ENCODE data around the gene UIMC1.
"Not testable (repeated sequence)": the region's sequence is repeated elsewhere in the genome, so short reads cannot be mapped to it uniquely, and the experiment has no call there.

Gene UIMC1

DNA sequence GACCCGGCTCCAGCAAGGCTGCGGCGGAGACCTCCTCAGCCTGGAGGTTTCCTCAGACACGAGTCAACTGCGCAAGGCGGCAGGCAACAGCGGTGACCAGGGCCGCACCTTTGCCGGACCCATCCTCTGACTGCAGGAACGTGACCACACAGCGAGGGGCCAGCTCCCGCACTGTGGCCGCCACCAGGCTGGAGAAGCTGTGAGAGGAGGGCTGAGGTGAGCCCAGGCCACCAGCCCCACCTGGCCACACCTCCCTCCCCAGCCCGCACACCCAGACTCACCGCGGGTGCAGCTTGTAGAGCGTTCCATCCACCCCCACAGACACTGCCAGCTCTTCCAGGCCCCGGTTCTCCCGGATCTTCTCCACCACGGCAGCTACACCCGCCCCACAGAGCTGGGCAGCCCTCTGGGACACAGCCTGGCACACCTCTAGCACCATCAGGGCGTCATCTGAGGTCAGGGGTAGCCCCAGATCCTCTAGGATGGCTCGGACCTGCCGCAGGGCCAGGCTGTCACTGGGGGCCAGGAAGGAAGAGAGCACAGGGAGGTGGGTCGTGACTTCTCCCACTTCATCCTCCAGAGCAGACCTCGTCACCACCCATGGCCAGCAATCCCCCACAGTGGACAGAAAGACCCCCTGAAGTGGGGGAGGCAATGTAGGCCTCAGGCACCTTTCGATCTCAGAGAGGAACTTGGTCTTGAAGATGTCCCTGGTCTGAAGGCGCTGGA, 125.4 kb downstream of the UIMC1 start:
- no peak for DNase-seq

DNA sequence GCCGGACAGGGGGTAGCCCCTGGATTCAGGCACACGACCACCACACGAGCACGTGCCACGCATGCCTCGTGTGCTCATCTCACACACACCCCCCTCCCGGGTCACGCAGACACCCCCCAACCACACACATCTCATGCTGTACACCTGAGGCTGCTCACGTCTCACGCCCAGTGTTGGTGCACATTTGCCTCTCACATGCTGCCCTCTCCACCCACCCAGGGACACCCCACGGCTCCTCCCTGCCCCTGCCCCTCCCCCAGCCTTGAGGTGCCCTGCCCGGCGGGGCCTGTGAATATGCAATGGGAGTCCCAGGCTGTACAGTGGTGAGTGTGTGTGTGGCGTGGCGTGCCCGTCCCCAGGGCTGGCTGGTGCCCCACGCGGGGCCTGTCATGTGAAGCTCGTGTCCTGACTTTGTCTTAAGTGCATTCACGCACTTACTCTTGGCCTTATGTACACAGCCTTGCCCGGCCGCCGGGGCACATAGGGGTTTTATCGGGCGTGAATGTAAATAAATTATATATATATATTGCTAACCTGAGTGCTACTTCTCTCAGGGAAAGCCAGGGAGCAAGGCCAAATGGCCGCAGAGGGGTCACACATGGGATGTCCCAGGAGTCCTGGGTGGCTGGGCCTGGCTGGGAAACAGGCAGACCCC, 126.1 kb downstream of the UIMC1 start:
- DNase-seq = no peak

DNA sequence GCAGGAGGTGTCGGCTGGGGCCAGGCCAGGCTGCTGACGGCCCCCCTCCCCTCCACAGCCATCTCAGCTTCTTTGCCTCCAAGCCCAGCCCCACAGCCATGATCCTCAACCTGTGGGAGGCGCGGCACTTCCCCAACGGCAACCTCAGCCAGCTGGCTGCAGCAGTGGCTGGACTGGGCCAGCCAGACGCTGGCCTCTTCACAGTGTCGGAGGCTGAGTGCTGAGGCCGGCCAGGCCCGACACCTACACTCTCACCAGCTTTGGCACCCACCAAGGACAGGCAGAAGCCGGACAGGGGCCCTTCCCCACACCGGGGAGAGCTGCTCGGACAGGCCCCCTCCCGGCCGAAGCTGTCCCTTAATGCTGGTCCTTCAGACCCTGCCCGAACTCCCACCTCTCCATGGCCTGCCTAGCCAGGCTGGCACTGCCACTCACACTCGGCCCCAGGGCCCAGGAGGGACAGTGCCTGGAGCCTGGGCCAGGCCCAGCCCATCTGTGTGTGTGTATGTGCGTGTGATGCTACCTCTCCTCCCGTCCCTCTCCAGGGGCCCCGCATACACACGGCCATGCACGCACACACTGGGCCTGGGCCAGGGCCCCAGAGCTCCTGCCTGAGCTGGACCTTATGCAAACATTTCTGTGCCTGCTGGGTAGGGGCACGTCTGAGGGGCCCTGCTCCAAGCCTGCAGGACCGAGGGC, 126.8 kb downstream of the UIMC1 start:
- no peak for DNase-seq

DNA sequence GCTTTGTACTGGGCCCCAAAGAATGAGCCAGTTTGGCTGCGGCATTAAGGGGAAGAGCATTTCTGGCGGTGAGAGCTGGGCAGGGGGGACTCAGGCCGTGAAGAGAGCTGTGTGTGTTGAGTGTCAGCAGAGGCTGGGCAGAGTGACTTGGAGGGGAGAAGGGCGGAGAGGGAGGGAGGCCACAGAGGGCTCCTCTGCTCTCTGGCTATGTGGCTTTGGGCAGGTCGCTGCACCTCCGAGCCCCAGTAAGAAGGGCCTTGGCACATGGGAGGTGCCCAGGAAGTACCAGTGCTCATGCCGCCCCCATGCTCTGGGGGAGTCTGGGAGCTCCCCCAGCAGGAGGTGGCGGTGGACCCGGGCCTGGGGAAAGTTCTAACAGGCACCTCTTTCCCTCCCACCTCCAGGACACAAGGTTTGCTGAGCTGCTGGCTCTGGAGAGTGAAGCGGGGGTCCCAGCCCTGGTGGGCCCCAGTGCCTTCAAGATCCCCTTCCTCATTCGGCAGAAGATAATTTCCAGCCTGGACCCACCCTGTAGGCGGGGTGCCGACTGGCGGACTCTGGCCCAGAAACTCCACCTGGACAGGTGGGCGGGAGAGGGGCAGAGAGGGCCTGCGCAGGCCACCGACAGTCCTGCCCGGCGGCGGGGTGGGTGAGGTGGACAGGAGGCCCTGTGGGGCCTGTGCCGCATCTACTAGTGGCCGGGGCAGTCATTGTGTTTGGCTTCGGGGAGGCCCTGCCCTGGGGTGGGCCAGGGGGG, 127.5 kb downstream of the UIMC1 start:
- DNase-seq = no peak

DNA sequence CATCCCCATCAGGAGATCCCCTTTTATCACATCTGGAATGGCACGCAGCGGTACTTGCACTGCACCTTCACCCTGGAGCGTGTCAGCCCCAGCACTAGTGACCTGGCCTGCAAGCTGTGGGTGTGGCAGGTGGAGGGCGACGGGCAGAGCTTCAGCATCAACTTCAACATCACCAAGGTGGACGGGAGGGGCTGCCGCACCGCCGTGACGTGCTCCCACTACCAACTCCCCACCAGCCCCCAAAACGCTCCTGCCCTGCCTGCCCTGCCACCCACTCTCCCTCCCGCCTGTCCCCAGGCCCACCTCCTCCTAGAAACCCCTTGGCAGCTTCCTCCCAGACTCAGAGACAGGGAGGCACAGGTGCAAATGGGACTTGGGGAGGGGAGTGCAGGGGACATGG, 128.1 kb downstream of the UIMC1 start:
- DNase-seq = no peak

DNA sequence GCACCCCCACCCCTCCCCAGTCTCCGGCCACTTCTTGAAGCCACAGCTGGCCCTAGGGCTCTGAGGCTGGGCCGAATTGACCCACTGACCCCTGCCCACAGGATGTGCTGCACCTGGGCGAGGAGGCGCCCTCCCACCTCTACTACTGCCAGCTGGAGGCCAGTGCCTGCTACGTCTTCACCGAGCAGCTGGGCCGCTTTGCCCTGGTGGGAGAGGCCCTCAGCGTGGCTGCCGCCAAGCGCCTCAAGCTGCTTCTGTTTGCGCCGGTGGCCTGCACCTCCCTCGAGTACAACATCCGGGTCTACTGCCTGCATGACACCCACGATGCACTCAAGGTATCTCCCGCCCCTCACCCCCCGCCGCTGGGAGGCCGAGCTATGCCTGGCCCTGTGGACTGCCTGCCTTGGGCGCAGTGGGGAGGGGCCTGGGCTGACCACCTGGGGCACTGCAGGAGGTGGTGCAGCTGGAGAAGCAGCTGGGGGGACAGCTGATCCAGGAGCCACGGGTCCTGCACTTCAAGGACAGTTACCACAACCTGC, 128.7 kb downstream of the UIMC1 start:
- no peak for DNase-seq

DNA sequence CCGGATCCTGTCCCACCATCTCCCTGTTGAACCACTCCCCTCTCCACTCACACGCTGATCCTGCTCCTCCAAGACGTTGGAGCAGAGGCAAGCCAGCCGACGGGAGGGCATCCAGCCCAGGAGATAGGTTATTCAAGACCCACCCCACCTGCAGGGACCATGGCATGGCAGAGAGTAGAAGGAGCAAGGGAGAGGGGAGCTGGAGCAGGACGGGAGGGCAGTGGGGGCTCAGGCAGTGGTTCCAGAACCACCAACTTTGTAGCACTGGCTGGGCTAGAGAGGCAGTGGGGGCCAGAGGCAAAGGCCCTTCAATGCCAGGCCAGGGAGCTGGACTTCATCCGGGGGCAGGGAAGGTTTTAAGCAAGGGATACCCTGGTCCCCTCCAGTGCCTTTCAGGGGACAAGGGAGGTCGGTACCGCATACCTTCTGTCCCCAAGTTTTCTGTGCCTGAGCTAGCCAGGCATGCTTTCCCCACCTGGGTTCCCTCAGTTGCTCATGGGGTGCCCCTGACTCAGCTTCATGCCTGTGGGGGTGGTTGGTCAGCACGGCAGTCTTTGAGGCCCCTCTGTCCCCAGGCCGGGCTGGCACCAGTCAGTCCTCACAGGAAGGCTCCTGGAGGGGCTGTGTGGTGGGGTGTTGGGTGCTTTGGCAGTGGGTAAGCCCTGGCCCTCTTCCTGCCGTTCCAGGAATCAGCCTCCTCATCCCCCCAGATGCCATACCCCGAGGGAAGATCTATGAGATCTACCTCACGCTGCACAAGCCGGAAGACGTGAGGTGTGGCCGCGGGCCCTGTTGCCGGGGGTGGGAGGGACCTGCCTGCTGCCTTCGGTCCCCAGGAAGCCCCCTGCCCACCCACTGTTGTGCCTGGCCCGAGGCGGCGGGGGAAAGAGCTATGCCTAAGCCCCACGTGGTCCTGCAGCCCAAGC, 129.8 kb downstream of the UIMC1 start:
- DNase-seq = no peak

DNA sequence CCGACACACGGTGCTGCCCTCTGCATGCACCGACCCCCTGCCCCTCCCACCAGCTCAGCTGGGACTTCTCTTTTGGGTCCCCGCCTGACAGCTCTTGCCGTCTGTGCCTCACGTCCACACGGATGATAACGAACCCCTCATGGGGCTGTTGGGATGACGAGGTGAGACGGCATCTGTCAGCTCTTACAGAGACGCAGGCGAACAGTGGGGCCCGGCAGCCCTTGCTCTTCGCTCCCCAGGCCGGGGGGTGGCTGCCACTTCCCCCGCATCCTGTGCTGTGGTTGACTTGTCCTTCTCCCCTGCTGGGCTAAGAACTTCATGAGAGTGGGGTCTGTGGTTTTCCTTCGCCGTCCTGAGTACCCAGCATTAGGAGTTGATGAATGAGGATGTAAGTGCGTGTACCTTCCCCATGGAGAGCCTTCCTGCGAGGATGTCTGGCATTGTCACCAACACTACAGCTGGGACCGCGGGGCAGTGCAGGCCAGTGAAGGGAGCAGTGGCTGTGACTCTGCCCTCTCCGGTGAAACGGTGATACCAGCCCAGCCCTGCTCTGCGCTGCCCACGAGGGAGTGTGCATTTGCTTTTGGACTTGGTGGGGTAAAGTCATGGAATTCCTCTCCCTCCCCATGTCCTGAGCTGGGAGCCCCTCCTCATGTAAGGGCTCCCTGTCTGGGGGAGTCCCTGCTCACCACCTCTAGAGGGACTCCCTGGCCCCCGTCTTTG, 130.6 kb downstream of the UIMC1 start:
- DNase-seq = no peak

DNA sequence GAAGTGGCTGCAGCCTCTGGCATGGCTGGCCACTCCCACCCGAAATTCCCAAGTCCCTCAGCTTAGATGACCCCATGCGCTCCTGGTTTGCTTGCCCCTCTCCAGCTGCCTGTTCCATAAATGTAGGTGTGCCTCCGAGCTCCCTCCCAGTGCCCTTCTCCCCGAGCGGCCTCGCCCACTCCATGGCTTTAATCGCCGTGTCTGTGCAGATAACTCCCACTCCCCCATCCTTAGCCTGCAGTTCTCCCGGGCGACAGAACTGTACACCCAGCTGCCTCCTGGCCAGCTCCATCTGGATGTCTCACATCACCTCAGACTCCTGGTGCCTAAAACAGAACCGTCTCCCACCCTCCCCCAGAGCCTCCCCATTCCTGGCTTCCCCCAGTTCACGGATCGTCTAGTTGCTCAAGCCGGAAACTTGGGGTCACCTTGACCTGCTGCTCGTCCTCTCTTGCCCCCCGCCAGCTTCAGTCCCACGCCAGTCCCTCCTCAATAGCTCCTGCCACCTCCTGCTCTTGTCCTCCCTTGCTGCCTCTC, 131.5 kb downstream of the UIMC1 start:
- no peak for DNase-seq

DNA sequence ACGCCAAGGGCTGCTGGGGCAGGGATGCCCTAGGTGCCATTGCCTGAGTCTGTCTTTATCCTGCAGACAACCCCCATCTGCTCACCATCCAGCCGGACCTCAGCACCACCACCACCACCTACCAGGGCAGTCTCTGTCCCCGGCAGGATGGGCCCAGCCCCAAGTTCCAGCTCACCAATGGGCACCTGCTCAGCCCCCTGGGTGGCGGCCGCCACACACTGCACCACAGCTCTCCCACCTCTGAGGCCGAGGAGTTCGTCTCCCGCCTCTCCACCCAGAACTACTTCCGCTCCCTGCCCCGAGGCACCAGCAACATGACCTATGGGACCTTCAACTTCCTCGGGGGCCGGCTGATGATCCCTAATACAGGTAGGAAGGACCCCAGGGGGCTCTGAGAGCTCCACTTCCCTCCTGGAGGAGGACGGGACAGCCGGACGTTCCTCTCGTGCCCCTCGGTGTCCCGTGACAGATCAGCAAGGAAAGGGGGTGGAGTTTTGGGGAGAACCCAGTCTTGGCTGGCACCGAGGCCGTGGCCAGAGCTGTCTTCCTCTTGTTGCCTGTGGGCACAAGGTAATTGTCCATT, 132.3 kb downstream of the UIMC1 start:
- no peak for DNase-seq

DNA sequence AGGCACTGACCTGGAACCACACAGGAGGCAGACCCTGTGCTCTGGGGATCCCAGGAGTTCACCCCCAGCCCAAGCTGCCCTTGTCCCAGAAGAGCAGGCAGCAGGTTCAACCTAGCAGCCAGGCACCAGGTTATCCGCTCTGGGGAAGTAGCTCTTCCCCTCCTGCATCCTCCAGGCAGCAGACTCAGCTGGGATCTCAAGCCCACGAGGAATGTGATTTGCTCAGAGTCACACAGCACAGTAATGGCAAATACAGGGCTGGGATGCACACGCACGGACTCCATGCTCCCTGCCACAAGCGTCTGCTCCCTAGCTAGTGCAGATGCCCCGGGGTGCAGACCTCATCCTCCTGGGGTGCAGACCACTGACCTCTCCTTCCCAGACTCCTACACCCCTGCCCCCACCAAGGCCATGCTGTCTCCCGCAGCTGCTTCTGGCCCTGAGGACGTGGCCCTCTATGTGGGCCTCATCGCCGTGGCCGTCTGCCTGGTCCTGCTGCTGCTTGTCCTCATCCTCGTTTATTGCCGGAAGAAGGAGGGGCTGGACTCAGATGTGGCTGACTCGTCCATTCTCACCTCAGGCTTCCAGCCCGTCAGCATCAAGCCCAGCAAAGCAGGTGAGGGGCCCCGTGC, 132.9 kb downstream of the UIMC1 start:
- DNase-seq = no peak

DNA sequence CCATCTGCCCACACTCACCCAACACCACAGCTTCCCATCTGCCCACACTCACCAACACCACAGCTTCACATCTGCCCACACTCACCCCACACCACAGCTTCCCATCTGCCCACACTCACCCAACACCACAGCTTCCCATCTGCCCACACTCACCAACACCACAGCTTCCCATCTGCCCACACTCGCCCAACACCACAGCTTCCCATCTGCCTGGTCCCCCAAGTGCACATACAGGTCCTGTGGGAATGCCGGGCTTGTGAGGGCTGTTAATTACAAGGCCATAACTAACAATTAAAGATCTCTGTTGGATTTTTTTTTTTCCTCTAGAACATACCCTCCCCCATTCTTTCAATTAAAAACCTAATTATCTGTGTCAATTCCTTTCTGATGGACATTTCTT, 133.6 kb downstream of the UIMC1 start:
- not testable (repeated sequence) for DNase-seq

DNA sequence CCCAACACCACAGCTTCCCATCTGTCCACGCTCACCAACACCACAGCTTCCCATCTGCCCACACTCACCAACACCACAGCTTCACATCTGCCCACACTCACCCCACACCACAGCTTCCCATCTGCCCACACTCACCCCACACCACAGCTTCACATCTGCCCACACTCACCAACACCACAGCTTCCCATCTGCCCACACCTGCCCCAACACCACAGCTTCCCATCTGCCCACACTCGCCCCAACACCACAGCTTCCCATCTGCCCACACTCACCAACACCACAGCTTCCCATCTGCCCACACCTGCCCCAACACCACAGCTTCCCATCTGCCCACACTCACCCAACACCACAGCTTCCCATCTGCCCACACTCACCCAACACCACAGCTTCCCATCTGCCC, 134.0 kb downstream of the UIMC1 start:
- not testable (repeated sequence) for DNase-seq

DNA sequence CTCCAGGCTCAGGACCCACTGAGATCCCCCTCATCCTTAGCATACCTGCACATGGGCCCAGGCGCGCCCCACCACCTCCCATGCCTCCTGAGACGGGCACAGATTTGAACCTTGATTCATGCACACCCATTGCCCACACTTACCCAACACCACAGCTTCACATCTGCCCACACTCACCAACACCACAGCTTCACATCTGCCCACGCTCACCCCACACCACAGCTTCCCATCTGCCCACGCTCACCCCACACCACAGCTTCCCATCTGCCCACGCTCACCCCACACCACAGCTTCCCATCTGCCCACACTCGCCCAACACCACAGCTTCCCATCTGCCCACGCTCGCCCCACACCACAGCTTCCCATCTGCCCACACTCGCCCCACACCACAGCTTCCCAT, 135.9 kb downstream of the UIMC1 start:
- not testable (repeated sequence) for DNase-seq

DNA sequence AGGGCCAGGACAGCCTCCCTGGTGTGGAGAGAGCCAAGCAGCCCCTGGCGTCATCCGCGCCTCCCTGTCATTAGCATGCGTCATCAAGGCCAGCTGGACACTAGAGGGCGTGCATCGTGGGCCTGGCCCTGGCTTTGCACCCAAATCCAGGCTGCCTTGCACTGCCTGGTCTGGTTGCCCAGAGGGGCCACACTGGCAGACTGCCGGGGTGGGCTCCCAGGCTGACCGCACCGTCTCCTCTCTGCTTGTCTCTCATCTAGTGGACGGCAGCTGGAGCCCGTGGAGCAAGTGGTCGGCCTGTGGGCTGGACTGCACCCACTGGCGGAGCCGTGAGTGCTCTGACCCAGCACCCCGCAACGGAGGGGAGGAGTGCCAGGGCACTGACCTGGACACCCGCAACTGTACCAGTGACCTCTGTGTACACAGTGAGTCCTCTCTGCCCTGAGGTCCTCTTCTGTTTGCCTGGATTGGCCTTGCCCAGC, 136.4 kb downstream of the UIMC1 start:
- DNase-seq = no peak

DNA sequence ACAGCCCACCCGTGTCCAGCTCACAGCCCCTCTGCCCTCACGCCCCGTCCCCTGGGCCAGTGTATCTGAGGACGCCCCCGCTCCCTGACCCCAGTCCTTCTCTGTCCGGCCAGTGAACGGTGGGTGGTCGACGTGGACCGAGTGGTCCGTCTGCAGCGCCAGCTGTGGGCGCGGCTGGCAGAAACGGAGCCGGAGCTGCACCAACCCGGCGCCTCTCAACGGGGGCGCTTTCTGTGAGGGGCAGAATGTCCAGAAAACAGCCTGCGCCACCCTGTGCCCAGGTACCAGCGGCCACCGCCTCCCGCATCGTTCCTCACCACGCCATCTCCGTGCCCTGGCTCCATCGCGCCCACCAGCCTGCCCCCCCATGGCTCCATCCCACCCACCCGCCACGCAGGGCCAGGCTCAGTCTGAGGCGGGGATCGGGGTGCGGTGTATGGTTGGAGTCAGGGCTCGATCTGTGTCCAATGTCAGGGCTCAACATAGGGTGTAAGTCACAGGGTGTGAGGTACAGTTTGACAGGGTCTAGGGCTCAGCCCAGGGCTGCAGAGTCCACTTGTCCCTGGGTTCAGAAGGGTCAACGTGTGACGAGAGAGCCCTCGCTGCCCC, 137.0 kb downstream of the UIMC1 start:
- no peak for DNase-seq

DNA sequence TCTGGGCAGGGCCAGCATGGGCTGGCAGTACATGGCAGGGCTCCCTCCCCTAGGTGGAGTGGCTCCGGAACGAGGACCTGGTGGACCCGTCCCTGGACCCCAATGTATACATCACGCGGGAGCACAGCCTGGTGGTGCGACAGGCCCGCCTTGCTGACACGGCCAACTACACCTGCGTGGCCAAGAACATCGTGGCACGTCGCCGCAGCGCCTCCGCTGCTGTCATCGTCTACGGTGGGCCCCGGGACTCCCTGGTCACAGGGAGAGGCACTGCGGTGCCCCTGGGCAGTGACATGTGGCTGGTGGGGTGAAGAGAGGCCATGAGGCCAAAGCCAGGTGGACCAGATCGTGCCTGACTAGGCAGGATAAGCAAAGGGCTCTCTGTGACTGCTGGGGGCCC, 137.8 kb downstream of the UIMC1 start:
- no peak for DNase-seq

DNA sequence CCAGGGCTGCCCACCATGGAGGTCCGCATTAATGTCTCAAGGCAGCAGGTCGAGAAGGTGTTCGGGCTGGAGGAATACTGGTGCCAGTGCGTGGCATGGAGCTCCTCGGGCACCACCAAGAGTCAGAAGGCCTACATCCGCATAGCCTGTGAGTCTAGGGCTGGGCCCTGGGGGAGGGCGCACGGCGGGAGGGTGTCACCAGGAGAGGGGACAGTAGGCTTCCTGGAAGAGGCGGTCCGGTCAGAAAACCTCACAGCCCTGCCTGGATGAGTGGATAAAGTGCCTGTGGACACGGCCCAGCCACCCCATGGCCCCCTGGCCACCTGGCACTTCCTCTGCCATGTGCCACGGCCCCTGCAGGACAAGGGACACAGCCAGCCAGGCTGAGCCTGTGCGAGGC, 138.5 kb downstream of the UIMC1 start:
- no peak for DNase-seq

DNA sequence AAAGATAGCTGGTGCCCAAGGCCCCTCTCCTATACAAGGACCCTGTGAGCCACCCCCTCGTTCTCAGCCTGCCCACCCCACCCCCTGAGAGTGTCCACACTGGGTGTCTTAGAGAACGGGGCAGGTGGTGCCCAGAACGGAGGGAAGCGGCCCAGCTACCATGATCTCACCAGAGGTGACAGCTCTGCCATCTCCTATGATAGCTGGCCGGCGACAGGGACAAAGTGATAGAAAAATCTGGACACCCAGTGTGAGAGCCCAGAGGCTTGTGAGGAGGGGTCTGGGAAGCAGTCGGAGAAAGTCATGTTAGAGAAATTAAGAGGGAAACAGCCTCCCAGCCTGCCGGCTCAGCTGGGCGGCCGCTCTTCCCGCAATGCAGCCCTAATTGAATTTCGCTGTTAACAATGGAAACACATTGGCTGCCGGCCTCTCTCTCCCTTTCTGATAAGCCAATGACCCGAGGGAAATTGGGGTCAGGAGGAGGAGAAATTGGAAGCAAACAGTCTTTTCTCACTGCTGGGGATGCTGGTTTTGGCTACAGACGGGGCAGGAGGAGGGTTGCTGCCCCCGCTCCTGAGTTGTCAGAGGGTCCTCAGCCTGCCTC, 139.8 kb downstream of the UIMC1 start:
- DNase-seq = no peak

Data from activated CD4-positive, CD25-positive, alpha-beta regulatory T cell treated with anti-CD3 and anti-CD28 coated beads, Interleukin-2, amount 50 U/mL, for 72 hours (primary cell).